ENCODE data around the gene LY6G6C.
A peak's percentile ranks its signal among the peaks of the same experiment; 100 is the strongest.

Gene LY6G6C

DNA sequence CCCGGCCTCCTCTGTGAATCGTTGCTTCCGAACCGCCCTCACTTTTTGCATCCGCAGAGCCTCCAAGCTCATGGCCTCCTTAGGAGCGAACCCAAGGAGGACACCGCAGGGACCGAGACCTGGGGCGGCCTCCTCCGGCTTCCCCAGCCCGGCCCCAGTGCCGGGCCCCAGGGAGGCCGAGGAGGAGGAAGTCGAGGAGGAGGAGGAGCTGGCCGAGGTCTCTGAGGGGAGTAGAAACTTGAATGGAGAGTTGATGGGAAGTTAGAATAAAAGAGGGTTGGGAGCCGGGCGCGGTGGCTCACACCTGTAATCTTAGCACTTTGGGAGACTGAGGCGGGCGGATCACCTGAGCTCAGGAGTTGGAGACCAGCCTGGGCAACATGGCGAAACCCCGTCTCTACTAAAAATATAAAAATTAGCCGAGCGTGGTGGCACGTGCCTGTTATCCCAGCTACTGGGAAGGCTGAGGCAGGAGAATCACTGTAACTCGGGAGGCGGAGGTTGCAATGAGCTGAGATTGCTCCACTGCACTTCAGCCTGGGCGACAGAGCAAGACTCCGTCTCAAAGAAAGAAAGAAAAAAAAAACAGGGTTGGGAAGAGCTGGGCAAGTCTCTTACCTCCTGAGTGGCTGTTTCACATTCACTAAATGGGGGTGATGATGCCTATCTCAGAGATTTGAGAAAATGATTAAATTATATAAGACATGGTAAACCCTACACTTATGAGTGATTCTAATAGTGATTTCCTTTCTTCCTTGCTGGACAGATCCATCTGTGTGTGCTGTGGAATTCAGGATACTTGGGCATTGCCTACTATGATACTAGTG is 19.1 kb upstream of the LY6G6C start:
- DNase-seq: peak; percentile 49

DNA sequence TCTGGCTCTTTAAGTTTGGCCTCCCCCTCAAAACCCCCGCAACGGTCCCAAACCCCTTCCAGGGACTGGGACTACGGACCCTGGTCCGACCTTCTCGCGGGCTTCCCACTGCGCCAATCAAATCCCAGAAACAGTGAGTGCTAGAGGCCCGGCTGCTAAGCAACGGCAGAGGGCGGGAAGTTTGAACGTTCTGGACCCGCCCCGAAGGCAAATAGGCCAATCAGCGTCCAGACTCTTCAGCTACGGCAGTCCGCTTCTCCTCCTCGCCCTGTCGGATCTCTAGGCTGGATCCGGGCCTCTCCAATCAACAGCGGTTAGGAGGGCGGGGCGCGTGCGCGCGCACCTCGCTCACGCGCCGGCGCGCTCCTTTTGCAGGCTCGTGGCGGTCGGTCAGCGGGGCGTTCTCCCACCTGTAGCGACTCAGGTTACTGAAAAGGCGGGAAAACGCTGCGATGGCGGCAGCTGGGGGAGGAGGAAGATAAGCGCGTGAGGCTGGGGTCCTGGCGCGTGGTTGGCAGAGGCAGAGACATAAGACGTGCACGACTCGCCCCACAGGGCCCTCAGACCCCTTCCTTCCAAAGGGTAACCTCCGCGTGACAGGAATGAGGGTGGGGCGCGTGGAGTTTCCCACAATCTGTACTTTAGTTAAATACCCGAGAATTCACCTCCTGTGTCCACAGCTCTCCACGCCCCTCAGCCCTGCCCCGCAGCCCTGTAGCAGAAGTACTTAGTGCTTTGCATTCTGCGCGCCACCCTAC is 18.3 kb upstream of the LY6G6C start, which contains the start of gene MSH5:
Gene MSH5 (plus strand): TSS at position 367 of the 758 bp plus-strand sequence. CDS start 462 bp downstream, outside the sequence.
- peak; percentile 100 for DNase-seq

DNA sequence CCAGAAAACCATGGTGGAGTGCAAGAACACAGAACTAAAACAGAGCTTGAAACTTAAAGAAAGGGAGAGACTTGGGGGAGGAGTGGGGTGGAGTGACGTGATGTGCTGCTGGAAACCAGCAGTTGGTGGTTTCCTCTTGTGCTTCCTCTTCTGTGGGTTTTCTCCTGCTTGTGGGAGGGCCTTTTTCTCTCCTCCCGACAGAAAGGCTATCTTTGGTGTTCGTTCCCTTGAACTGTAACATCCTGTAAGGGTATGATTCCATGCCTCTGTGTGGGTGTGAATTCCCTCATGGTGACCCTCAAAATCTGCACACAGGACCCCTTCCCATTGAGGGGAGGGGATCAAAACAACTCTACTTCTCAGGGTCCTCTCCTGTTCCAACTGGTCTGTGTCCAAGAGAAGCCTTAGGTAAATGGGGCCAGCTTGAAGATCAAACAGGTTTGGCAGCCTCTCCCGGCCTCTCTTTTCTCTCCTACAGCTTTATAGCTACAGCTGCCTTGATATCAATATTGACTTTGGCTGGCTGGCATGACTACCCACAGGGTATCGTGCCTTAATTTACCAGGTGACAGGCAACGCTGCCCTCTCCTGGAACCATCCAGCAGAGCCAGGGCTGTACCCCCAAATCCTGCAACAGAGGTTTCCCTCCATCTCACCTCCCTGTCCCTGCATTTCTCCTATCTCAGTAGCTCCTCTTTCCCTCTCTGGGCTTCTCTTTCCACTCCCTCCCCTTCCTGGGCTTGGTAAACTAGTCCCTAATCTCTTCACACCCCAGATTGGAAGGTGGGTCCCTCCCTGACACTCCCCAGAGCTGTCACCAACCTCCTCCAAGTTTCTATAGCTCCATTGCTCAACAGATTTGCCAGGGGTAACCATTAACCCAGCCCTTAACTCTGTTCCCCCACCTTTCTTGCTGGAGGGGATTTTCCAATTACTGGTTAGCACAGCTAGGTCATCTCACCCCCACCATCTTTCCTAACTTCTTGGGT is 16.7 kb upstream of the LY6G6C start:
- DNase-seq: peak; percentile 90

DNA sequence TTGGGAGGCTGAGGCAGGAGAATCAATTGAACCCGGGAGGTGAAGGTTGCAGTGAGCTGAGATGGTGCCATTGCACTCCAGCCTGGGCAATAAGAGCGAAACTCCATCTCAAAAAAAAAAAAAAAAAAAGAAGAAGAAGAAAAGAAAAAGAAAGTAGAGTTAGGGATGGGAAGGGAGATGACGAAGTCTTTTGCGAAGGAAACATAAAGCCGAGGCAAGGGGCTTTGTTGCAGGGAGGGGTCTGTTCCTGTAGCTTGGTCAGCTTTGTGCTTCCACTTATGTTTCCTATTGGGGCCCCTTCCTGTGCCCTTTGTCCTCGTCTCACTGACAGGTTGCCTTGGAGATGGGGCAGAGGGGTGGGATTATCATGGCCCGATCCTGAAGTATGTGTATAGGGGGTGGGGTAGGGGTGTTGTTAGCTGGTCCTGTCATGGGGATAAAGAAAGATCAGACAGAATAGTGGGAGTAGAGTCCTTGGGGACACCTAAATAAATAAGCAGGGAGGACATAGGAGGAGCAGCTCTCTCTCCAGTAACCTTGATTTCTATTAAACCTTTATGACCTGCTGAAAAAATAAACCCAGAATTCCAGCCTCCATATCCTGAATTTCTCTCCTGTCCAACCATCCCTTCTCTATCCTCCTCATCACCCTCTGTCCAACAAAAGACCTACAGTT is 15.9 kb upstream of the LY6G6C start:
- peak; percentile 46 for DNase-seq

DNA sequence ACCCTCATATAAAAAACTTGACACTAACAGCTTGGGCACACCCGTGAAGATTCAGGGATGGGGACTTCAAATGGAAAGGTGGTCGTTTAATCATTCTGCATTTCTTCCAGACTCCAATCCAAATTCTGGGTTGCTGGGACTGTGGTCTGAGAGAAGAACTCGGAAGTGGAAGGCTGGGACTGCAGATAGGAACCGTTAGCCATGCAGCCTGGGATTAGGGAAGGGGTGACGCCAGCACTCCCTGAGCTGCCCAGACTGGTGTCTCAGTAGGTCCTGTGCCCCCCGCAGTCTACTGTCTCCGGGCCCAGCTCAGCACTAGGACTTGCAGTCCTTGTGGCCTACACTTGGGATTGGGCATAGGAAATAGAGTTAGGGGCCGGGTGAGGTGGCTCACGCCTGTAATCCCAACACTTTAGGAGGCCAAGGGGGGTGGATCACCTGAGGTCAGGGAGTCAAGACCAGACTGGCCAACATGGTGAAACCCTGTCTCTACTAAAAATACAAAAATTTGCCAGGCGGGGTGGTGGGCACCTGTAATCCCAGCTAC is 15.3 kb upstream of the LY6G6C start:
- no peak for DNase-seq

DNA sequence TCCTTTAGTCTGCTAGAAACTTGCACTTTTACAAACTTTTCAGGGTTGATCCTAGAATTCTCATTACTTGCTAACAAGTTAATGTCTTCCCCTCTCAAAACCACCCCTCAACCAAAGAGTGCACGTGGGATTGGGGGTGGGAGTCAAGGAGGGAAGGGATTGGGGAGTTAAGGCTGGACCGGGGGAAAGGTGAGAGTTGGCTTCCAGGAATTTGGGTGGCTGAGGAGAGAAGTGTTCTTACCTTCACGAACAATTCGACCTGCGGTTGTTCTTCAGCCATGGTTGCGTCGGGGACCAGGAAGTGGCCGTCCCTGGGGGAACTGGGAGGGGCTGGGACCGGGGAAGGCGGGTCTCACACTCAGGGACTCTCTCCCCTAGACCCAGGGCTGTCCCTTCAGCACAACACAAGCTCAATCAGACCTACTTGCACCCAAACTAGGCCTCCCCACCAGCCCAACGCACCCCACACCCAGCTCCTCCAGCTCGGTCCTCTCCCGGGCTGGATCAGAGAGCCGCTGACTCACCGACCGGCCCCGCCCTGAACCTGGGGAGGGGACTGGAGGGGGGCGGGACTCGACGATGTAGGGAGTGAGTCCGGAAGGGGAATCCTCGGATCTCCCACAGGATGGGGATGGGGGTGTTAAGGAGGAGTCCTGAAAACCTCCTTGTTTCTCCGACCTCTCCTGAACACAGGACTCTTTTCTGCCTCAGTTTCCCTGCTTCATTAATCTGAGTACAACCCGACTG is 14.6 kb upstream of the LY6G6C start, which contains the start of gene CLIC1:
Gene CLIC1 (minus strand): TSS at position 510 of the 747 bp plus-strand sequence. CDS start 230 bp downstream, at position 280.
- DNase-seq: peak; percentile 91

DNA sequence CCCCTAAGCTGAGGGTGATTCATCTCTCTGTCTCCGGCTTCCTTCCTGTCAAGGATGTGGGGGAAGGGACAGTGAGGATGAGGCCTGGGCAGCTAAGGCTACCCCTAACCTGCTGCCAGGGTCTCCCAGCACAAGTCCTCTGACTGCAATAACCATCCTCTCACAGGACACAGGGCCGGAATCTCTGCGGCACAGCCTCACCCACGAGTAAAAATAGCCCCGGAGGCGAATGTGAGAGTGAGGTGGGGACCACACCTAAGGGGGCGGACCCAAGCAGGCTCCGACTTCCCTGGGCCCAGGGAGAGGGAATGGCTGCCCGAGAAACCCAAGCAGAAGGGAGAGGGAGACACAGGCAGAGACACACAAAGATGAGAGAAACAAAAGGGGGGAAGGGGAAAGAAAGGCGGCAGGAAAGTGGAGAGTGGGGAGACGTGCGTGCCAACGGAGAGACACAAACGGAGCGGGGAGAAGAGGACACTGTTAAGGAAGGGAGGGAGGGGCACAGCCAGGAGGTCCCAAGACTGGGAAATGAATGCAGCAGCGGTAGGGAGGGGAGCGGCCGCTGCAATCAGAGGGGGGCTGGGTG is 13.4 kb upstream of the LY6G6C start:
- peak; percentile 86 for DNase-seq

DNA sequence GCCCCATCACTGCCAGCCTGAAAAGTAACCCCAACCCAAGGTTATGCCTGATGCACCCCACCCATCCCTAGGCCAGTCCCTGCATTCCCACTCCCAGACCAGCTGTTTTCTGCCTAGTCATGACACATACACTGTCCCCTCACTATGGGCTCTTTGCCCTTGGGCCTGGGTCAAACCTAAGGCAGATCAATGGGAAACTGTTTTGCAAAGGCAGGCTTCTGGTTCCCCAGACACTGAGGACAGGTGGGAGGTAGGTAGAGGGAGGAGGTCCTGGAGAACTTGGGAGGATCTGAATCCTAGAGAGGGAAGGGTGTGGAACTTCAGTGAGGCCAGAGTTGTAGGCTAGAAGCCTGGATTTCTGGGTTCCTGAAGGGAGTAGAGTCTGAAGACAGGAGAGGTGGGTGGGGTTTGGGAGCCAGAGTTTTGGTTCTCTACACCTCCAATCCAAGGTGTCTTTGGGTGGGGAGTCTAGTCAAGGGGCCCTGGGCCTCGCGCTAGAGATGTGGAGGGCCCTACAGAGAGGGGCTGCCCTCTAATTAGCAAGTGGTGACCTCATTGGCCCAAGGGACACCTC is 12.8 kb upstream of the LY6G6C start:
- DNase-seq: no peak

DNA sequence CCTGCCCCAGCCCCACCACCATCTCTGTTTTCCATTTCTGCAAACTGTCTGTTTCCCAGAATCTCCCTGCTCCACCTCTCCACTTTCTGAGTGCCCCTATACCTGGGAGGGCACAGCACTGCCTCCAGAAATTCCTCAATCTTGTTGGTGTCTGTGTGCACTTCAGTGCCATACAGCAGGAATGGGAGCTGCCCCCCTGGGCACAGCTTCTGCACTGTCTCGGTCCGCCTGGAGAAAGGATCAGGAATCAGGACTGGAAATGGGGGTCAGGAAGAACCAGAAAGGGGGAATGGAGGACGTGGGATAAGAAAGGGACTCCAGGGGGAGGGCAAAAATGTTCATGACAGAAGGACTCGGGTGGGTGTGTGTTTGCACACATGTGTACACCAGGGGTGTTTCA is 12.2 kb upstream of the LY6G6C start:
- no peak for DNase-seq

DNA sequence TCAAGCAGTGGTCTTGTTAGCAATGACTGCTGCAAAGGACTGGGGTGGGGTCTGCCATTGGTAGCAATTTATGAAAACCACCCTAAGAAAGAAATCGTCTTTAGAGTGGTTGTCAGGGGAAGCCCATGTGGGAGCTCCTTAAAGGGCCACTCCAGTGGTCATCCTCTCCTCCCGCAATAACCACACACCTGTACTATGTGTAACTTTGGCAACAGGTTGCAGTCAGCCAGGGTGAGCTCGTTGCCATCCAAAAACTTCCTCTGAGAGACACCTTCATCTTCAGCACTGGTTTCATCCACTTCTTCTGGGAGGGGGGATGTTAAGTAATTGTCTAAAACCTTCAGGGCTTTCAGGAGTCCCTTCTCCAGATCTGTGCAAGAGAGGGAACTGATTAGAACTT is 10.5 kb upstream of the LY6G6C start:
- DNase-seq: no peak

DNA sequence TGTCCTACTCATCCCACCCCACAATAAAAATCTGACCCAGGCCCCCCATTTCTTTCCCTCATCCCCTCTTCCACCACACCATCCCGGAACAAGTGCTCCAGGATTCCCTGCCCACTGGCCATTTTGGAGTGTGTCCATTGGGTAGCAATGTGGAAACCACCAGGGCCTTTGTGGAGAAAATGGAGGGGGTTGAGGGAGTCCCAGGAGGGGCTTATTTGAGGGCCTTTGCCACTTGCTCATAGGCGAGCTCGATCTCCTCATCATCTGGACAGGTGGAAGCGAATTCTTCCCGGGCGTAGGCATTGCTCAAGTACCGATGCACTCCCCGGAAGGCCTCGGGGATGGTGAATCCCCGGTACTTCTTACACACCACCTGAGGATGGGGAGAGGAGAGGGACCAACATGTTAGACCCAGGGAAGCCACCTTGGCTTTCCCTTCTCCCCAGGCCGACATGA is 9.1 kb upstream of the LY6G6C start:
- DNase-seq: no peak

DNA sequence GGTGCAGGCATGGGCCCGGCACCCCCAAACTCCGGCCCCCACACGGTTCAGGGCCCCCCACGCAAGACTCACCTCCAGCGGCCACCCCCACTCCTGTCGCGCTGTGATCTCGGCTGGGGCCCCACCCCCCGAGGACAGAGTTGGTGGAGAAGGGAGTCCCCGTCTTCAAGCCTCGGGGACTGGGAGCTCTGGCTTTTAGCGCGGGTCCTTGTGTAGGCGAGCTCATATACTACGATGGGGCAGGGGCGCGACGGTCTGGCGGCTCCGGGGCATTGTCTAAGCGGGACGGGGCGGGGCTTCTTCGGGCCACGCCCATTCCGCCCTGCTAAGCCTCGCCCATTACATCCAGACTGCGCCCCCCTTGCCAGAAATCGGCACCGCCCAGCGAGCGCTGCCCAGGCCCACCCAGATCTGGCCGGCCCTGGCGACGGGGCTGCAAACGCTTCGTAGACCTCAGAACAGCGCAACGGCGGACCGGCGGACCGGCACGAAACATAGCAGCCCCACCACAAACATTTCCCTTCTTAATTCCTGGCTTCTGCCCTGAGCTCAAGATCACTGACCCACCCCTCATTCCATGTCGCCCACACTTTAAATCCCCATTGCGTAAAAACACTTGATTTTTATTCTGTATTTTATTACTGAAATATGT is 8.6 kb upstream of the LY6G6C start:
- DNase-seq: peak; percentile 73

DNA sequence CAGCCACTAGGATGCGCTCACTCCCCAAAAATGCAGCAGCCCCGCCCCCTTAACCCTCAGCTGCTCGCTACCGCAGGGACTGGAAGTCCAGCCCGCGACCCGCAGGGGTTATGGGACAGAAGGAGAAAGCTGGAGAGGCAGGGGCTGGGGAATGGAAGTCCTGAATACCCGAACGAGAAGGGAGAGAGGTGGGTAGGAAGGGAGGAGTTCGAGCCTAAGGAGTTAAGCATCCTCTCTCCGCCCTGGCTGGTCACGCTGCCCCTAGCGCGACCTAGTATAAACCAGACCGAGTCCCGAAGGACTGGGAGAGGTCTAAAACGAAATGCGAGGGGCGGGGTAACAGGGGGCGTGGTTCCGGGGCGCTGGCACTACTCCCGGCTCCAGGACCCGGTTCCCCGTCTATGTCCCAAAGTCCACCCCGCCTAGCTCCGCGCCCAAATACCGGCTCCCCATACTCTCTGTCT is 8.0 kb upstream of the LY6G6C start:
- peak; percentile 77 for DNase-seq

DNA sequence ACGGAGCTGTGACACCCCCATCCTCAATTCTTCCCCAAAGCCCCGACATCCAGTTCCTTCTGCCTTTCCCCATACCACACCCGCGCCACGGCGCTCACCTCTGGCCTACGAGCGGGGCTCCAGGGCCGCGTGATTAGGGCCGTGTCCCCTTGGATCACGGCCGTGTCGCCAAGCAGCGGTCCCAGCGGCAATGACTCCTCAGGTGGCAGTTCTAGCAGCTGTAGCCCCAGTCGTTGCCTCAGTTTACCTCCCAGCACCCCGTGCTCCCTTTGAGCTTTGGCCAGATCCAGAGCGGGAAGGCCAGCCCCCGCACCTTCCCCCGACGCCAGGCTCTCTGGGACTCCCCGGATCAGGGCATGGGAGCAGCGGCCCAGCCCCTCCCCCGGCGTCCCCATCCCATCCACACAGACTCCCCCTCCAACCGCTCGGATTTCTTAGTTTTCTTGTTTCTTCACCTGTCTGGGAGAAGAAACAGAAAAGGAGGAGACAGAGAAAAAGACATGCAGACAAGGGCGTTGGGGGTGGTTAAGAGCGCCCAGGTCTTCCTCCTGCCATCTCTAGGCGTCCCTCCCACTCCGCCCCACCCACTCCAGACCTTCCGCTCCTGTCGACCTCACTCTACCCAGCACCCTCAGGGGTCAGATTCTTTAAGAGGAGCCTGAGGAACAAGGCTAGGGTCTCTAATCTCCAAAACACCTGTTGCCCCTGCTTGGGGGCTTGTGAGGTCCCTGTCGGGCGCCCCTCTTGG is 7.4 kb upstream of the LY6G6C start, which contains the start of gene DDAH2:
Gene DDAH2 (minus strand): TSS at position 533 of the 748 bp plus-strand sequence. CDS start 138 bp downstream, at position 395.
- DNase-seq: peak; percentile 82

DNA sequence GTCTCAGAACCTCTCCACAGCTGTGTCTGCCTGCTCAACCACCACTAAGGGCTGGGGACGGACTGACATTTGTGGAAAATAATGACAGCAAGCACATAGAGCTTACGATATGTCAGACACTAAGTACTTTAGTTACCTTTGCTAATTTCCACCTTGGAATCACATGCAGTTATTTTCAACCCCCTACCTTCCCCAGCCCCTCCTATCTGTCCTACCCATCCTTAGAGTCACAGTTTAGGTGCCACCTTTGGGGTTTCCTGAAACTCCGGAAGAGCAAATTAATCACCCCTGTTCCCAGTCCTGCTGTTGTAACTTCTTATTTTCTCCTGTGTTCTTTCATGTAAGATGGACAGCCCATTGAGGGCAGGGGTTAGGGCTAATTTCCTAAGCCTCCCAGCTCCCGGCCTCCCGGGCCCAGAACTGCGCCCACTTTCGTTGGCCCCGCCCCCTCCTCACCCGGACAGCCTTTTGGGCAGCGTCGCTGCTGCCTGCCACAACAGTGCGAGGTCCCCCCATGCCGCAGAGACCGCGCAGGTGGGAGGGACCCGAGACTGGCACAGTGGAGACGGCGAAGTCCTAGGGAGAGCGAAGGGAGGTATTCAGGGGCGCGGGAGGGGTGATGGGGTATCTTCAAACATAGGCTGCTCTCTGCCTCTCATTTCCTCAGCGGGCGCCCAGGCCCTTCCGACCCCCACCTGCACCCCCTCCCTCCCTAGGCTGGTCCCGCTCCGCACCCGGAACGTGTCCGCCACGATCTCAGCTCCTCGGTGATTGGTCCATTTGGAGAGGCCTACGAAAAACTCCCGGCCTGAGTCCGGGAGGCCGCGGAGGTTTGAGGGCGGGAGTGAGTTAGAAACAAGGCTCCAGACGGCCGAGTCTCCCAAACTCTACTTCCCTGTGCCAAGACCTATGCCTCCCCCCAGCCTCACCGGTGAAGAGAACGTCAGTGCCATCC is 6.4 kb upstream of the LY6G6C start:
- DNase-seq: no peak

DNA sequence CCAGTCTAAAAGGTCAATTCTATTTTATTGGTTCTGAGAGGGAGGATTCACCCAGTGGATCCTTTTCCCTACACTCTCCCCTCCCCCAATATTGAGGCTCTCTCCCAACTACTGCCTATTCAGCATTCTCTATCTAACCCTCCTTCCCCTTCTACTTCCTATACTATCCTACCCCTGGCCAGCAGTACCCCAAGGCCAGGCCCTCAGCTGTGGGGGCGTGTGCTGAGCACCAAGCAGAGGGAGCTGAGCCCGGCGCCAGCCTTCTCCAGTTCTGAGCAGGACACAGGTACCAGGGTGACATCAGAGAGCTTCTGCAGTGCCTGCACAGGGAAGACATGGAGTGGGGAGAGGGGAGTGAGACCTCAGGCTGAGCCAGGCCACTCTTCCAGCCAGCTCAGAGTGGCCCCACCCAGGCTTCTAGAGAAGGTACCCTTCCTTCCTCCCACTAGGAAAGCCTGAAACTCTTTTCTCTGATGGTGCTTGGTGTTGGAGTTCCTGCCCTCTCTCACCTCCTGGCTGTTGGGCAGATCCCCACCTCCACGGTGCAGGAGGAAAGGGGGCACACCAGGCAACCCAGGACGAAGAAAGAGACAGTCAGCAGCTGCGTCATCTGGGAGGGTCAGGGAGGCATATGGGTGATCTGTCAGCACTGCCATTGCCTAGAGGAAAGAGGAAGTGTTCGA is 5.6 kb upstream of the LY6G6C start:
- DNase-seq: peak; percentile 43
